LNCaP clone FGC (cell line): Measurements from ENCODE around the gene MAGI1.

Experiments used
- DNase-seq: peaks from one replicate; pipeline ENCODE4 v3.0.0-alpha.2; 2011; ENCODE audit warnings: low read depth
- H3K4me3 ChIP-seq: 2 replicates; pipeline ENCODE4 v1.5.1; 2011; ENCODE audit warnings: mild to moderate bottlenecking, low read depth, low read length, control low read depth
- TF ChIP-seq, protein P1 (sequence below): IDR thresholded peaks from 2 replicates; pipeline ENCODE4 v1.5.1; 2012; ENCODE audit warnings: mild to moderate bottlenecking; ENCODE audit not compliant: control insufficient read depth, insufficient read depth; ENCODE audit errors: extremely low read depth

The MAGI1 gene

DNA sequence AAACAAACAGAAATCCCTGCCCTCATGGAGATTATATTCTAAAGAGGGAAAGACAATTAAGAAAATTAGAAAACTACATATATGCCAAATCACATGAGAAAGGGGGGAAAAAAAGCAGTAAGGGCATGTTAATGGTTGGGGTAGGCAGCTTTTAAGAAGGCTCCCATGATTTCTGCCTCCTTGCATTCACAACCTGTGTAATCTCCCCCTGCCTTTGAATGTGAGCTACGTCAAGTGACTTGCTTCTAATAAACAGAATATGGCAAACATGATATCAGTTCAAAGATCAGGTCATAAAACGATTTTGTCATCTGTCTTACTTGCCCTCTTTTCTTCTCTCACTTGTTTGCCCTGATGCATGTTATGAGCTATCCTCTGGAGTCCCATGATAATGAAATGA, 677.3 kb downstream of the MAGI1 start:
- no peak overlapping the region for H3K4me3 ChIP-seq
- DNase-seq: no peak
- TF ChIP-seq, protein P1, sequence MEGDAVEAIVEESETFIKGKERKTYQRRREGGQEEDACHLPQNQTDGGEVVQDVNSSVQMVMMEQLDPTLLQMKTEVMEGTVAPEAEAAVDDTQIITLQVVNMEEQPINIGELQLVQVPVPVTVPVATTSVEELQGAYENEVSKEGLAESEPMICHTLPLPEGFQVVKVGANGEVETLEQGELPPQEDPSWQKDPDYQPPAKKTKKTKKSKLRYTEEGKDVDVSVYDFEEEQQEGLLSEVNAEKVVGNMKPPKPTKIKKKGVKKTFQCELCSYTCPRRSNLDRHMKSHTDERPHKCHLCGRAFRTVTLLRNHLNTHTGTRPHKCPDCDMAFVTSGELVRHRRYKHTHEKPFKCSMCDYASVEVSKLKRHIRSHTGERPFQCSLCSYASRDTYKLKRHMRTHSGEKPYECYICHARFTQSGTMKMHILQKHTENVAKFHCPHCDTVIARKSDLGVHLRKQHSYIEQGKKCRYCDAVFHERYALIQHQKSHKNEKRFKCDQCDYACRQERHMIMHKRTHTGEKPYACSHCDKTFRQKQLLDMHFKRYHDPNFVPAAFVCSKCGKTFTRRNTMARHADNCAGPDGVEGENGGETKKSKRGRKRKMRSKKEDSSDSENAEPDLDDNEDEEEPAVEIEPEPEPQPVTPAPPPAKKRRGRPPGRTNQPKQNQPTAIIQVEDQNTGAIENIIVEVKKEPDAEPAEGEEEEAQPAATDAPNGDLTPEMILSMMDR: no peak

- TF ChIP-seq, protein P1: no peak
- H3K4me3 ChIP-seq: no peak overlapping the region
- no peak for DNase-seq
These were observed 682.1 kb downstream of the MAGI1 start for GRCh38 chr3:65356331-65357248.

DNA sequence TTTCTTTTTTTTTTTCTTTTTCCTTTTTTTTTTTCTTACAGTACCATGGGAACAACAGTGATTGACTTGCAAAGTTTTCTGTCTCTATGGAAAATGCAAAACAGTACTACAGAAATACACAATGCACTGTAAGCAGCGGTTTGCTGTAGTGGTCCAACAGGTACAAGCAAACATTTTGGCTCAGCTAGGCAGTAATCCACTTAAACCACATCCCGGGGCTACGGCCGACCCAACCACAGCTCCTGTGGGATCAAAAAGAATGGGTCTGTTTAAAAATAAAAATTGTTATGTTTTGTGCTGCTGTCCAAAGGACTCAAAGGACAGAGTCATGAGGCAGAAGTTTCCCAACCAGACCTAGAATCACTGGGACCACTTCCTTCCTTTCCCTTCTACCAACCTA, 683.8 kb downstream of the MAGI1 start:
- no peak for DNase-seq
- H3K4me3 ChIP-seq: no peak overlapping the region
- TF ChIP-seq, protein P1: no peak

GRCh38 chr3:65352951-65353350, 685.8 kb downstream of the MAGI1 start:
- no peak for DNase-seq
- no peak overlapping the region for H3K4me3 ChIP-seq
- TF ChIP-seq, protein P1: no peak

GRCh38 chr3:65351753-65352152, 687.0 kb downstream of the MAGI1 start:
- TF ChIP-seq, protein P1: no peak
- no peak overlapping the region for H3K4me3 ChIP-seq
- DNase-seq: no peak

DNA sequence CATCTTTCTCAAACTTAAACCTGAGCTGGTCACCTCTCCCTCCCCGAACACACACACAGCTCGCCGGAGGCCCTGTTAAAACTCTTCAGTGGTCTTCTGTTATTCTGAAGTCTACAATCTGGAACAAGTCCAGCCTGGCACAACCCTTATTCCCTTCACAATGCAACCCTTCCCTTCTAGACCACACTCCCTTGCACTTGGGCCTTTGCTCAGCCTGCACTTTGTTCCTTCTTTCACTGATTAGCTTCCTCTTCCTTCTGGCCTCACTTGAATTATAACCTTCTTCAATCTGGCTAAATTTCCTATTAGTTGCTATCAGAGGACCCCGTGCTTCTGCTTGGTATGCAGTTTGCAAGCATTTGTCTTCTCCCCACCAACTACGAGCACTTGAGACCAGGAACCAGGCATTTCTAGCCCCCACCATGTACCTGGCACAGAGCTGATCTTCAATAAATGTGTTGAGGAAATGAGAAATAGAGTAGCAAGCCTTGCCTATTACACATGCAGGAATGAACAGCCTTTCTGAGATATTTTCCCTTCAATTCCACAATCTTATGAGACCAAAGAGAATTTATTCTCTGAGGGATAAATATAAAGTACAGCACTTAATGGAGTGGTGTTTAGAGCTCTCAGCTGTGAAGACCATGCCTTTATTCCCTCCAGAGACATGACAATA, 687.8 kb downstream of the MAGI1 start:
- H3K4me3 ChIP-seq: no peak overlapping the region
- TF ChIP-seq, protein P1: no peak
- DNase-seq: no peak
